H9 (cell line): Measurements from ENCODE around the gene MGA. TPM values are rescaled to one million over a fixed set of nuclear protein-coding genes. Genes with fewer than 3 reads are reported as not detected.

Experiments used
- DNase-seq: peaks from one replicate; pipeline ENCODE4 v3.0.0-alpha.2; 2017
- H2AFZ ChIP-seq: one replicate; pipeline ENCODE4 v1.6.1; 2013; ENCODE audit warnings: mild to moderate bottlenecking, low read length, control low read depth, moderate library complexity
- H2AK5ac ChIP-seq: 2 replicates; pipeline ENCODE4 v1.6.1; 2013; ENCODE audit warnings: low read length, control low read depth, mixed read lengths; ENCODE audit not compliant: insufficient read length
- H2BK120ac ChIP-seq: one replicate; pipeline ENCODE4 v1.6.1; 2013; ENCODE audit warnings: low read depth, mild to moderate bottlenecking, low read length, control low read depth, inconsistent platforms; ENCODE audit not compliant: poor library complexity, severe bottlenecking
- H2BK12ac ChIP-seq: 2 replicates; pipeline ENCODE4 v1.6.1; 2013; ENCODE audit warnings: low read length, control low read depth, mixed read lengths, low read depth; ENCODE audit not compliant: insufficient read length
- H2BK15ac ChIP-seq: 2 replicates; pipeline ENCODE4 v1.6.1; 2013; ENCODE audit warnings: low read depth, low read length, control low read depth
- H2BK20ac ChIP-seq: one replicate; pipeline ENCODE4 v1.6.1; 2013; ENCODE audit warnings: low read depth, mild to moderate bottlenecking, low read length, control low read depth, inconsistent platforms; ENCODE audit not compliant: poor library complexity, severe bottlenecking
- H2BK5ac ChIP-seq: 2 replicates; pipeline ENCODE4 v1.6.1; 2013; ENCODE audit warnings: low read length, control low read depth, mixed read lengths; ENCODE audit not compliant: insufficient read length
- H3K14ac ChIP-seq: 2 replicates; pipeline ENCODE4 v1.6.1; 2013; ENCODE audit warnings: low read length, control low read depth; ENCODE audit not compliant: insufficient read depth
- H3K18ac ChIP-seq: 2 replicates; pipeline ENCODE4 v1.6.1; 2013; ENCODE audit warnings: low read depth, mild to moderate bottlenecking, mixed read lengths, low read length, control low read depth; ENCODE audit not compliant: insufficient read length
- H3K23ac ChIP-seq: 2 replicates; pipeline ENCODE4 v1.6.1; 2013; ENCODE audit warnings: low read length, control low read depth, mixed read lengths, low read depth; ENCODE audit not compliant: insufficient read length
- H3K23me2 ChIP-seq: 2 replicates; pipeline ENCODE4 v1.6.1; 2013; ENCODE audit warnings: low read depth, mild to moderate bottlenecking, mixed read lengths, low read length, control low read depth; ENCODE audit not compliant: insufficient read length, poor library complexity, severe bottlenecking
- H3K27ac ChIP-seq: 2 replicates; pipeline ENCODE4 v1.5.1; 2013; ENCODE audit warnings: low read length, control low read depth, mixed read lengths, low read depth; ENCODE audit not compliant: insufficient read length
- H3K27me3 ChIP-seq: 2 replicates; pipeline ENCODE4 v1.6.1; 2013; ENCODE audit warnings: low read length, control low read depth, inconsistent platforms; ENCODE audit not compliant: insufficient read depth
- H3K4ac ChIP-seq: 2 replicates; pipeline ENCODE4 v1.6.1; 2013; ENCODE audit warnings: low read depth, mild to moderate bottlenecking, control low read depth, inconsistent platforms, low read length, moderate library complexity
- H3K4me1 ChIP-seq: 2 replicates; pipeline ENCODE4 v1.6.1; 2013; ENCODE audit warnings: low read length, control low read depth, inconsistent platforms; ENCODE audit not compliant: insufficient read depth
- H3K4me2 ChIP-seq: 2 replicates; pipeline ENCODE4 v1.6.1; 2013; ENCODE audit warnings: low read length, control low read depth, mixed read lengths; ENCODE audit not compliant: insufficient read length, insufficient read depth
- H3K56ac ChIP-seq: 2 replicates; pipeline ENCODE4 v1.6.1; 2013; ENCODE audit warnings: low read depth, mild to moderate bottlenecking, mixed read lengths, low read length, control low read depth; ENCODE audit not compliant: insufficient read length
- H3K79me1 ChIP-seq: 2 replicates; pipeline ENCODE4 v1.6.1; 2013; ENCODE audit warnings: low read depth, mild to moderate bottlenecking, moderate library complexity, low read length, control low read depth, inconsistent platforms; ENCODE audit not compliant: insufficient read depth, poor library complexity, severe bottlenecking
- H3K79me2 ChIP-seq: 2 replicates; pipeline ENCODE4 v1.6.1; 2013; ENCODE audit warnings: low read length, control low read depth, inconsistent platforms; ENCODE audit not compliant: insufficient read depth
- H3K9ac ChIP-seq: 2 replicates; pipeline ENCODE4 v1.6.1; 2013; ENCODE audit warnings: low read length, control low read depth, mixed read lengths; ENCODE audit not compliant: insufficient read length; ENCODE audit errors: extremely low read depth
- H3K9me3 ChIP-seq: one replicate; pipeline ENCODE4 v1.6.1; 2013; ENCODE audit warnings: low read depth, low read length, inconsistent platforms; ENCODE audit not compliant: control insufficient read depth
- H3T11ph ChIP-seq: one replicate; pipeline ENCODE4 v1.6.1; 2013; ENCODE audit warnings: mild to moderate bottlenecking, low read length, control low read depth, inconsistent platforms
- H4K20me1 ChIP-seq: one replicate; pipeline ENCODE4 v1.6.1; 2013; ENCODE audit not compliant: control insufficient read depth, insufficient read length, insufficient read depth
- H4K5ac ChIP-seq: 2 replicates; pipeline ENCODE4 v1.6.1; 2013; ENCODE audit warnings: low read depth, mild to moderate bottlenecking, mixed read lengths, low read length, control low read depth; ENCODE audit not compliant: insufficient read length
- H4K8ac ChIP-seq: replicated peaks from 2 replicates; pipeline ENCODE4 v1.6.1; 2013; ENCODE audit warnings: low read length, control low read depth, mixed read lengths, low read depth; ENCODE audit not compliant: insufficient read length
- H4K91ac ChIP-seq: 2 replicates; pipeline ENCODE4 v1.6.1; 2013; ENCODE audit warnings: low read depth, mild to moderate bottlenecking, moderate library complexity, mixed read lengths, low read length, control low read depth; ENCODE audit not compliant: insufficient read length
- H3K27ac Mint-ChIP-seq, 3 experiments: 2 replicates in 2 of 3; 3 replicates in 1 of 3; pipeline ENCODE4 v1.8.0; 2020 to 2021; ENCODE audit warnings: mixed read lengths in 3 of 3, mild to moderate bottlenecking in 1 of 3, moderate library complexity in 1 of 3
- H3K27me3 Mint-ChIP-seq: 2 replicates; pipeline ENCODE4 v1.8.0; 2021; ENCODE audit warnings: low read depth, mild to moderate bottlenecking, moderate library complexity, mixed read lengths
- H3K36me3 Mint-ChIP-seq, 3 experiments: 2 replicates in 2 of 3; 3 replicates in 1 of 3; pipeline ENCODE4 v1.8.0; 2020 to 2021; ENCODE audit warnings: low read depth in 3 of 3, mixed read lengths in 3 of 3; ENCODE audit not compliant: insufficient read depth in 1 of 3
- H3K4me1 Mint-ChIP-seq, 2 experiments: 2 replicates each; pipeline ENCODE4 v1.8.0; 2020; ENCODE audit warnings: mixed read lengths in 2 of 2
- H3K4me3 Mint-ChIP-seq, 2 experiments: 2 replicates in 1 of 2; 3 replicates in 1 of 2; pipeline ENCODE4 v1.8.0; 2020 to 2021; ENCODE audit warnings: mild to moderate bottlenecking in 2 of 2, mixed read lengths in 2 of 2, moderate library complexity in 1 of 2
- H3K9me3 Mint-ChIP-seq, 2 experiments: 2 replicates in 1 of 2; 3 replicates in 1 of 2; pipeline ENCODE4 v1.8.0; 2020; ENCODE audit warnings: mild to moderate bottlenecking in 2 of 2, mixed read lengths in 2 of 2, moderate library complexity in 1 of 2
- CTCF ChIP-seq: fragments of 200-600 bp; sonication (generic); conservative IDR thresholded peaks from 3 replicates; pipeline ENCODE4 v1.8.0; 2021; ENCODE audit warnings: antibody characterized with exemption, mild to moderate bottlenecking
- WGBS: extraction: QIAGEN DNeasy Blood & Tissue Kit; methylation state at CpG from one replicate; pipeline ENCODE4 v1.1.7; 2013; ENCODE audit warnings: missing lambda C conversion rate, low lambda C conversion rate, mixed read lengths; ENCODE audit not compliant: insufficient read length; ENCODE audit errors: extremely low coverage; 5-methylcytosine and 5-hydroxymethylcytosine counted together
- total RNA-seq: library from RNA; stranded (reverse); gene quantifications from 2 replicates; pipeline ENCODE4 v1.2.1, GENCODE V29; 2021

MGA gene
- total RNA-seq, 1 experiment from 2014 or later = 62.7 TPM

GRCh38 chr15:41651373-41651772 lies 8.8 kb upstream of the MGA start:
- DNase-seq = no peak
- Mint-ChIP-seq H3K4me3 (no peak overlapping the region), H3K9me3 (peaks cover 16 to 19% of the 10 kb centered on the region in 2 experiments), H3K27ac (no peak overlapping the region), H3K27me3 (no peaks in the 10 kb centered on the region), H3K4me1 (peaks cover 0 to 3% of the 10 kb centered on the region in 2 experiments), H3K36me3 (peaks cover 4 to 14% (median 12%) of the 10 kb centered on the region in 3 experiments; a peak in 5 of 7 replicates)
- H2BK15ac ChIP-seq = no peak overlapping the region
- H2BK20ac ChIP-seq = no peak overlapping the region
- H3K18ac ChIP-seq = no peak overlapping the region
- H3K9ac ChIP-seq = no peak overlapping the region
- no peak overlapping the region for H4K91ac ChIP-seq
- H2BK5ac ChIP-seq = no peak overlapping the region
- H4K20me1 ChIP-seq = no peaks in the 10 kb centered on the region
- no peak overlapping the region for H4K8ac ChIP-seq
- no peak overlapping the region for H3K56ac ChIP-seq
- H2AK5ac ChIP-seq = no peak overlapping the region
- H3K4me2 ChIP-seq = no peak overlapping the region
- no peaks in the 10 kb centered on the region for H3K9me3 ChIP-seq
- WGBS = no CpG with 5 or more reads among the region's 1 CpG
- H2AFZ ChIP-seq = no peak overlapping the region
- H2BK12ac ChIP-seq = no peak overlapping the region
- no peak for TF ChIP-seq CTCF
- no peaks in the 10 kb centered on the region for H3K79me1 ChIP-seq
- no peak overlapping the region for H3K27ac ChIP-seq
- no peaks in the 10 kb centered on the region for H3K79me2 ChIP-seq
- no peak overlapping the region for H2BK120ac ChIP-seq
- no peaks in the 10 kb centered on the region for H3K4me1 ChIP-seq
- H3T11ph ChIP-seq = no peak overlapping the region
- no peak overlapping the region for H3K23ac ChIP-seq
- H4K5ac ChIP-seq = no peak overlapping the region
- no peaks in the 10 kb centered on the region for H3K23me2 ChIP-seq
- H3K27me3 ChIP-seq = no peaks in the 10 kb centered on the region
- no peak overlapping the region for H3K14ac ChIP-seq
- H3K4ac ChIP-seq = no peak overlapping the region
